H7 (cell line): ENCODE measurements around the gene PREP. TPM values are rescaled to one million over a fixed set of nuclear protein-coding genes. Genes with fewer than 3 reads are reported as not detected.

ENCODE experiments used
- DNase-seq: peaks from one replicate; pipeline ENCODE4 v3.0.0; 2012
- H3K27me3 ChIP-seq: 2 replicates; pipeline ENCODE4 v1.6.0; 2011; ENCODE audit warnings: mild to moderate bottlenecking, low read length; ENCODE audit not compliant: control insufficient read depth, insufficient read depth
- H3K36me3 ChIP-seq: replicated peaks from 2 replicates; pipeline ENCODE4 v1.5.1; 2011; ENCODE audit warnings: low read length; ENCODE audit not compliant: control insufficient read depth, insufficient read depth
- H3K4me3 ChIP-seq: 2 replicates; pipeline ENCODE4 v1.5.1; 2011; ENCODE audit warnings: low read depth, mild to moderate bottlenecking, control low read depth, low read length, moderate library complexity; ENCODE audit not compliant: insufficient read depth
- total RNA-seq: library from RNA; depleted of rRNA; stranded (reverse); fragments of >200 nt; shearing (Covaris generic); gene quantifications from 2 replicates; pipeline ENCODE4 v1.2.3, GENCODE V29; 2014

PREP gene
- total RNA-seq, 1 experiment from 2014 or later: 19.5 TPM

DNA sequence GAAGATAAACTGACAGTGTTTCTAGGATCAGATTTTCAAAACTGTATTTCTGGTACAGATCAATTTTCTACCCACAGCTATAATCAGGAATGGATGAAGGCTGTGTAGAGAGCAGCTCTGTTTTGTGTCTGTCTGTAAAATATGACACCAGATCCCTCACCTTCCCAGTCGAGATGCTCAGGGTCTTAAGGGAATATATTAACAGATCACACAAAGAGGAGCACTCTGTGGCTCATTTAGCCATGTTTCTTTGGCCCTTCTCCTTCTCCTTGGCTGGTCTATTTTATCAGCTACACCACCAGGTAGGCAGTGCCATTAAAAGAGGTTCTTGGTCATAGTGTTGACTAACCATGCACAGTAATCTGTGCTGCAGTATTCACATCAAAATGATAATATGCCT lies 82.6 kb downstream of the PREP start:
- Histone ChIP-seq H3K27me3 (no peaks in the 10 kb centered on the region), H3K4me3 (no peak overlapping the region)
- DNase-seq: no peak

GRCh38 chr6:105319331-105319730 lies 83.6 kb downstream of the PREP start:
- no peaks in the 10 kb centered on the region for H3K27me3 ChIP-seq
- DNase-seq: no peak
- peaks cover 6% of the 10 kb centered on the region for H3K36me3 ChIP-seq
- H3K4me3 ChIP-seq: no peak overlapping the region

More for the DNA sequence above, 82.6 kb downstream of the PREP start:
- peaks cover 6% of the 10 kb centered on the region for H3K36me3 ChIP-seq

DNA sequence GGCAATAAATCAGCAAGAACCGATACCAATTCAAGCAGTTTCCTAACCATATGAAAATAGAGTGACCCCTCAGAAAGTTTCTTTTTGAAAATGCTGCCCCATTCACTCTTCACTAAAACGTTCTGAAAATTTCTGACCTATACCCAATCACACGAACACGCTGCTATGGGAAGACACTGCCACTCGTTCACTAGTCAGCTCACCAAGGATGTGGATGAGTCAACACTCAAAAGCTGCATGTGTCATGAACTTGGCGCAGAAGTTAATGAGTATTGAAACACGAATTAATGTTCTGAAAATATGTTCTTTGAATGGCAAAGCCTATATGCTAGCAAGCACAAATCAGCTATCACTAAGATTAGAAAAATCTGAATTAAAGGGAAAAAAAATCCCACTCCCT lies 84.2 kb downstream of the PREP start:
- H3K27me3 ChIP-seq: no peaks in the 10 kb centered on the region
- peaks cover 6% of the 10 kb centered on the region for H3K36me3 ChIP-seq
- no peak for DNase-seq
- no peak overlapping the region for H3K4me3 ChIP-seq

GRCh38 chr6:105317607-105318533 lies 85.0 kb downstream of the PREP start:
- Histone ChIP-seq H3K4me3 (no peak overlapping the region), H3K27me3 (no peaks in the 10 kb centered on the region), H3K36me3 (peaks cover 3% of the 10 kb centered on the region; the same call in 1 of the 2 replicates)
- peak; percentile 46 for DNase-seq

DNA sequence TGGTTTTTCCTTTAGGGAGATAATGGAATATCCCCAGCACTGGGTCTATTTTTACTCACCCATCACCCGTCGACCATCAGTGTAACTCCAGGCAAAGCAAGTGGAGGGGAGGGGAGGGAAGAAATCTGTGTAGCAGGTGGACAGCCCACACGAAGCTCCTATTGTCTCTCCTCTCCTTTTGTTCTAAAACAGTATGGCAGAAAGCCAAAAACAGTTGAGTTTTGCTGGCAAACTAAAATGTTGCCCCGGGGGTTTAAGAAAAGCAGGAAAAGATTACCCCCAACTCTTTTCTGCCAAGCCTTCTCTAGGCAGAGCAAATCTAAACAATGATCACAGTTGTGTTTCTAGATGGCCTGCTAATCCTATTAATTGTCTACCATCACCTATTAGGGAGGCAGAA lies 89.7 kb downstream of the PREP start:
- H3K4me3 ChIP-seq: no peak overlapping the region
- DNase-seq: no peak
- H3K27me3 ChIP-seq: no peaks in the 10 kb centered on the region
- no peaks in the 10 kb centered on the region for H3K36me3 ChIP-seq

- H3K36me3 ChIP-seq: no peaks in the 10 kb centered on the region
- no peaks in the 10 kb centered on the region for H3K27me3 ChIP-seq
- no peak for DNase-seq
- no peak overlapping the region for H3K4me3 ChIP-seq
Observed at GRCh38 chr6:105310947-105311346, 91.9 kb downstream of the PREP start.

GRCh38 chr6:105310371-105310770 lies 92.5 kb downstream of the PREP start:
- peak; percentile 18 for DNase-seq
- H3K27me3 ChIP-seq: no peaks in the 10 kb centered on the region
- H3K36me3 ChIP-seq: no peaks in the 10 kb centered on the region
- H3K4me3 ChIP-seq: no peak overlapping the region

DNA sequence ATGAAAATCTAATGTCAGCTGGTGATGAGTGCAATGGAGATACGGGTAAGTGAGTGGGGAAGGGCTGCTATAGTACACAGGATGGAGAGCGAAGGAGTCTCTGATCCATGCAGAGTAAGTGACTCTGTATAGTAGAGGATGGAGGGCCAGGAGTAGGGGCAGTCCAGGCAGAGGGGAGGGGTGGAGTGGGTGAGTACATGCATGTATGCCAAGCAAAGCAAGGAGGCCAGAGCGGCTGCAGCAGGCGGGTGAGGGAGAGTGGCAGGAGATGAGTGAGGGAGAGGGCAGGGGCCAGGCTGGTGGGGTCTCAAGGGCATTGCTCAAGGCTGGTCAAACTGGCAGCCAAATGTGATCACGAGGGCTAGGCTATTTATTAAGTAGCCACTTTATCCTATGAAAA lies 94.0 kb downstream of the PREP start:
- Histone ChIP-seq H3K4me3 (no peak overlapping the region), H3K27me3 (no peaks in the 10 kb centered on the region), H3K36me3 (no peaks in the 10 kb centered on the region)
- no peak for DNase-seq

- DNase-seq: no peak
- H3K4me3 ChIP-seq: no peak overlapping the region
- no peaks in the 10 kb centered on the region; the same call in 1 of the 2 replicates for H3K36me3 ChIP-seq
- no peaks in the 10 kb centered on the region for H3K27me3 ChIP-seq
Observed at GRCh38 chr6:105305521-105305920, 97.4 kb downstream of the PREP start.

- Histone ChIP-seq H3K27me3 (no peaks in the 10 kb centered on the region), H3K4me3 (no peak overlapping the region), H3K36me3 (no peaks in the 10 kb centered on the region; the same call in 1 of the 2 replicates)
- no peak for DNase-seq
Observed at GRCh38 chr6:105304825-105305224, 98.1 kb downstream of the PREP start.

DNA sequence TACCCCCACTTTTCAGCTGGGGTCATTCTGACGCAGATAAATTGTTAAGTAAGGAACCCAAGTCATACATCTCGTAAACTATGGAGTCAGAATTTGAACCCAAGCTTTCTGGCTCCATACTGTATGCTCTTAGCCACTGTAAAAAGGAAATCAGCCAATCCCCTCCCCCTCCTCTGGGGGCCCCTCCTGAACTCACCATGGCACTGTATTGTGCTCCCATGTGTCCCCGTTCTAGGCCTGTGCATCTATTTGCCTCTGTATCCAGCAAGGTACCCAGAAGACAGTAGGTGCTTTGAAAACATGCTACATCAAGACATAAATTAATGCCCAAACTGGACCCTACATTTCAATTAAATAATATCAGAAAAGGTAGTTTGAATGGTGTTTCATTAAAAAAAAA lies 98.5 kb downstream of the PREP start:
- H3K4me3 ChIP-seq: no peak overlapping the region
- peak; percentile 34 for DNase-seq
- no peaks in the 10 kb centered on the region; the same call in 1 of the 2 replicates for H3K36me3 ChIP-seq
- H3K27me3 ChIP-seq: no peaks in the 10 kb centered on the region

GRCh38 chr6:105302617-105303128 lies 100.2 kb downstream of the PREP start:
- peak; percentile 37 for DNase-seq
- H3K36me3 ChIP-seq: no peaks in the 10 kb centered on the region; the same call in 1 of the 2 replicates
- no peak overlapping the region for H3K4me3 ChIP-seq
- H3K27me3 ChIP-seq: no peaks in the 10 kb centered on the region

DNA sequence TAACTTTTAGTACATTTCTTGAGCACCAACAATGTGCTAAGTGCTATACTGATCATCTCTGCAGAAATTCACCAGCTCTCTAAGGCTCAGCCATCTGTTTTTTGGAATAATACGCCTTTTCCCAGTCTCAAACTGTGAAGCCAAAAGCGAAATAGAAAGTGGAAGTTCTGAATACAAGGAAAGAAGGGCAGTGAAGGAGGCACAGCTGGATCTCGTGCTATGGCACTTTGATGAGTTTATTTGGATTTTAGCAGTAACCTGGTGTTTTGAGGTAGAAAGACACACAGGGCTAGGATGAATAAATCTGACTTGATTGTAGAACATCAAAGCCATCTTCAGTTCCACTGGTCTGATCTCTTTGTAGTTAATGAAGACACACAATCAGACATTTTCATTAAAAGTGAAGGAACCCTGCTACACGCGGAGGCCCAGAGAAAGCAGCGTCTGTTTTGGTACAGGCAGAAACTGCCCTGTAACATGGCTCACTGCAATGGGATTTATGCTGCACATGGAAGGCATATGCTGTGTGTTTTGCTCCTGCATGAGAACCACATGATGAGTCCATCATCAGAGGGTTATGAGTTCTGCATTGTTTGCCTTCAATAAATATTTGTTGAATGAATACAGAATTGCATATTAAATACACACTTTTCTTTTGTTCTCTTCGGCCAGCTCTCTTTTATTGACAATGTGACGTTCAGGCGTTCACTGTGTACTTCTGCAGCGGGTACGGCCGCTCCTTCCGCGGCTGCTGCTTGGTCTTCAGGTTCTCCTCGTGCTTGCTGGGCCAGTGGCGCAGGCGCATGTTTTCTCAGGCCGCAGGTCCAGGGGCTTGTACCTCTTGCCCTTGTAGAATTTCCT lies 100.9 kb downstream of the PREP start:
- Histone ChIP-seq H3K27me3 (no peaks in the 10 kb centered on the region), H3K4me3 (no peak overlapping the region), H3K36me3 (no peaks in the 10 kb centered on the region; the same call in 1 of the 2 replicates)
- DNase-seq: no peak

DNA sequence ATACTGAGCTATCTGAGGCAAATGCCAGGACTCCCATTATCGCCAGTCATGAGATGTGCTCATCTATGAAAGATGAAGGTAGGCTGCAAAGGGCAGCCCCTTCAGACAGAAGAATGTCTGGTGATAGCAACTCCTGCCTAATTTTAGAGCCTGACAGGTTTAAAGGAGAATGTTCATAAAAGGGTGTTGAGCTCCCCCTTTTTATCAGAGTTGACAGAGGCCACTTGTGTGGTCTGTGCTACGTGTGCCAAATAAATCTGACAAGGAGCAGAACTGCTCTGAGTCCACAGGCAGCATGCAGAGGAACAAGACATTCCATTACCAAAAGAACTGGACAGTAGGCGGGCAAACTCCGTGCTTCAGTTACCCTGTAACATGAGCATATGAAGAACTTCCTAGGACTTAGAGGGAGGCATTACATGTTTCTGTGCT lies 101.8 kb downstream of the PREP start:
- no peak overlapping the region for H3K4me3 ChIP-seq
- no peaks in the 10 kb centered on the region for H3K27me3 ChIP-seq
- no peak for DNase-seq
- H3K36me3 ChIP-seq: no peaks in the 10 kb centered on the region; the same call in 1 of the 2 replicates
